Uterus (tissue), 4 donors: ENCODE measurements around the gene TTLL9. TPM values are rescaled to one million over a fixed set of nuclear protein-coding genes. Genes with fewer than 3 reads are reported as not detected.

ENCODE experiments used
- DNase-seq, 2 donors: peaks; one replicate each; pipeline ENCODE4 v3.0.0-alpha.2; 2019 to 2020
- H3K27ac ChIP-seq, 2 donors: fragments of 200-600 bp; sonication (generic); 1 replicate in 1 of 2; 2 replicates in 1 of 2; pipeline ENCODE4 v1.5.1; 2016 to 2018
- H3K27me3 ChIP-seq, 2 donors: fragments of 200-600 bp; sonication (generic); one replicate each; pipeline ENCODE4 v1.5.1; 2018 to 2019; ENCODE audit warnings: control low read depth in 1 of 2
- H3K36me3 ChIP-seq, 2 donors: fragments of 200-600 bp; sonication (generic); one replicate each; pipeline ENCODE4 v1.5.1; 2019; ENCODE audit warnings: control low read depth in 1 of 2
- H3K4me1 ChIP-seq, 2 donors: fragments of 200-600 bp; sonication (generic); one replicate each; pipeline ENCODE4 v1.5.1; 2018 to 2019; ENCODE audit warnings: control low read depth in 1 of 2
- H3K4me3 ChIP-seq, 2 donors: fragments of 200-600 bp; sonication (generic); 1 replicate in 1 of 2; 2 replicates in 1 of 2; pipeline ENCODE4 v1.5.1; 2018 to 2019; ENCODE audit warnings: mild to moderate bottlenecking in 1 of 2
- H3K9me3 ChIP-seq, 2 donors: fragments of 200-600 bp; sonication (generic); one replicate each; pipeline ENCODE4 v1.5.1; 2019; ENCODE audit warnings: control low read depth in 1 of 2
- CTCF ChIP-seq, 4 experiments: fragments of 200-600 bp in 2 of 4; fragments of 450-650 bp in 2 of 4; sonication (generic) in 2 of 4; IDR thresholded peaks; one replicate each; pipeline ENCODE4 v1.5.1; 2016 to 2019; ENCODE audit warnings: antibody characterized with exemption in 4 of 4, mild to moderate bottlenecking in 2 of 4, moderate library complexity in 1 of 4
- POLR2A ChIP-seq, 2 donors: fragments of 450-650 bp; IDR thresholded peaks; one replicate each; pipeline ENCODE4 v1.6.1; 2016; ENCODE audit warnings: antibody characterized with exemption in 2 of 2, mild to moderate bottlenecking in 1 of 2, moderate library complexity in 1 of 2
- intact Hi-C: fragments of 100-400 bp; cut with DNase I; formaldehyde crosslinking; loops from one replicate; pipeline ENCODE4 v1.15.1; 2023; ENCODE audit warnings: low total_unique reads
- total RNA-seq, 4 donors: library from RNA; depleted of rRNA in 3 of 4; stranded (reverse); fragments of >200 nt in 3 of 4; gene quantifications; one replicate each; pipeline versions ENCODE4 v1.1.0 to v1.2.4, GENCODE V29; 2014 to 2023
- donor health status: DM: yes; HTN: yes; CAD: no.

TTLL9 gene
- total RNA-seq, 4 donors from 2014 or later: under 0.01 to 2.9 (median 0.91) TPM; not detected in 1

GRCh38 chr20:31967830-31968249, 97.4 kb downstream of the TTLL9 start, which contains the start of gene XKR7:
Gene XKR7, plus strand, starts transcription at chr20:31968151. Its CDS starts 25 bp downstream, at chr20:31968176.
- Histone ChIP-seq H3K27ac (no peak within 1 kb of the TSS), H3K9me3 (no peaks in the 10 kb centered on the region), H3K27me3 (peaks cover 0 to 8% of the 10 kb centered on the region in 2 donors), H3K4me1 (no peaks in the 10 kb centered on the region), H3K36me3 (no peaks in the 10 kb centered on the region), H3K4me3 (no peak within 1 kb of the TSS)
- DNase-seq: no peak
- no peak for TF ChIP-seq POLR2A (IDR thresholded peaks at IDR 0.05)
- TF ChIP-seq CTCF (IDR thresholded peaks at IDR 0.05): no peak
- intact Hi-C loops: no loop called here

- peaks cover 0 to 8% of the 10 kb centered on the region in 2 donors for H3K27me3 ChIP-seq
- DNase-seq: peak; percentile 30 to 64
- no peaks in the 10 kb centered on the region for H3K36me3 ChIP-seq
- no peaks in the 10 kb centered on the region for H3K4me1 ChIP-seq
- intact Hi-C loops: no loop called here
- no peak overlapping the region for H3K27ac ChIP-seq
- TF ChIP-seq POLR2A (IDR thresholded peaks at IDR 0.05) (no peak), CTCF (IDR thresholded peaks at IDR 0.05) (no peak)
- H3K4me3 ChIP-seq: no peak overlapping the region
- H3K9me3 ChIP-seq: no peaks in the 10 kb centered on the region
Observed at GRCh38 chr20:31968291-31969126, 98.1 kb downstream of the TTLL9 start.

GRCh38 chr20:31969991-31970390, 99.6 kb downstream of the TTLL9 start:
- H3K27me3 ChIP-seq: peaks cover 0 to 8% of the 10 kb centered on the region in 2 donors
- no peaks in the 10 kb centered on the region for H3K36me3 ChIP-seq
- H3K27ac ChIP-seq: no peak overlapping the region
- no peak overlapping the region for H3K4me3 ChIP-seq
- no peaks in the 10 kb centered on the region for H3K4me1 ChIP-seq
- no peak for TF ChIP-seq CTCF (IDR thresholded peaks at IDR 0.05)
- TF ChIP-seq POLR2A (IDR thresholded peaks at IDR 0.05): no peak
- no peak for DNase-seq
- H3K9me3 ChIP-seq: no peaks in the 10 kb centered on the region
- intact Hi-C loops: no loop called here

- Histone ChIP-seq H3K36me3 (no peaks in the 10 kb centered on the region), H3K9me3 (no peaks in the 10 kb centered on the region), H3K27me3 (peaks cover 0 to 4% of the 10 kb centered on the region in 2 donors), H3K27ac (no peak overlapping the region), H3K4me1 (no peaks in the 10 kb centered on the region), H3K4me3 (no peak overlapping the region)
- intact Hi-C loops: no loop called here
- TF ChIP-seq POLR2A (IDR thresholded peaks at IDR 0.05) (no peak), CTCF (IDR thresholded peaks at IDR 0.05) (no peak)
- DNase-seq: no peak
Observed at GRCh38 chr20:31972471-31973021, 102.1 kb downstream of the TTLL9 start.

GRCh38 chr20:31974296-31974695, 103.9 kb downstream of the TTLL9 start:
- TF ChIP-seq POLR2A (IDR thresholded peaks at IDR 0.05) (no peak), CTCF (IDR thresholded peaks at IDR 0.05) (no peak)
- H3K4me3 ChIP-seq: no peak overlapping the region
- no peak overlapping the region for H3K27ac ChIP-seq
- no peaks in the 10 kb centered on the region for H3K9me3 ChIP-seq
- no peaks in the 10 kb centered on the region for H3K4me1 ChIP-seq
- no peaks in the 10 kb centered on the region for H3K27me3 ChIP-seq
- DNase-seq: no peak
- H3K36me3 ChIP-seq: no peaks in the 10 kb centered on the region
- intact Hi-C loops: no loop called here
